Measurements from ENCODE around the gene EXOC3L1. TPM values are rescaled to one million over a fixed set of nuclear protein-coding genes. Genes with fewer than 3 reads are reported as not detected.

The EXOC3L1 gene
- polyA plus RNA-seq, 1 experiment = not detected

DNA sequence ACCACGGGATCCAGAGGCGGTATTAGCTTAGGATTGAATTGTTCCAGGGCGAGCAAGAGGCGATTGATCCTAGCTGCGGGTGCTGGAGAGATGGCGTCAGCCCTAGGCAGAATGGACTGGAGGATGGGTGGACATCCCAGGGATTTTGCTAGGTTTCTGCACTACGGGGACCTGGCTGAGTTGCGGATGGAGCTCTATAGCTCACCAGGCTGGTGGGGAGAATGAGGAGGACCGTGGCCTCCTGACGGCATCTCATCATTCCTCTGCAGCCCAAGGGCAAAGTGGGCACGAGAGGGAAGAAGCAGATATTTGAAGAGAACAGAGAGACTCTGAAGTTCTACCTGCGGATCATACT lies 37.6 kb upstream of the EXOC3L1 start:
- CTCF ChIA-PET = interaction anchor here (1.0 to 2.3 kb wide), 6 partner anchors 8 to 42 kb away, joined by 3 to 15 read pairs (median 4); partner anchors contain the start of gene FHOD1
- peak overlapping the region; percentile 98 for H3K4me3 ChIP-seq (ENCODE audit: low read depth, low read length)
- H3K27me3 ChIP-seq (ENCODE audit: control insufficient read depth, insufficient read depth, low read length) = no peaks in the 10 kb centered on the region
- POLR2A ChIA-PET = interaction anchor here (0.7 kb wide), 1 partner anchor 17 kb away, joined by 3 read pairs; no protein-coding TSS in a partner anchor
- DNase-seq (ENCODE audit: low read depth) = no peak
- TF ChIP-seq, protein P1, sequence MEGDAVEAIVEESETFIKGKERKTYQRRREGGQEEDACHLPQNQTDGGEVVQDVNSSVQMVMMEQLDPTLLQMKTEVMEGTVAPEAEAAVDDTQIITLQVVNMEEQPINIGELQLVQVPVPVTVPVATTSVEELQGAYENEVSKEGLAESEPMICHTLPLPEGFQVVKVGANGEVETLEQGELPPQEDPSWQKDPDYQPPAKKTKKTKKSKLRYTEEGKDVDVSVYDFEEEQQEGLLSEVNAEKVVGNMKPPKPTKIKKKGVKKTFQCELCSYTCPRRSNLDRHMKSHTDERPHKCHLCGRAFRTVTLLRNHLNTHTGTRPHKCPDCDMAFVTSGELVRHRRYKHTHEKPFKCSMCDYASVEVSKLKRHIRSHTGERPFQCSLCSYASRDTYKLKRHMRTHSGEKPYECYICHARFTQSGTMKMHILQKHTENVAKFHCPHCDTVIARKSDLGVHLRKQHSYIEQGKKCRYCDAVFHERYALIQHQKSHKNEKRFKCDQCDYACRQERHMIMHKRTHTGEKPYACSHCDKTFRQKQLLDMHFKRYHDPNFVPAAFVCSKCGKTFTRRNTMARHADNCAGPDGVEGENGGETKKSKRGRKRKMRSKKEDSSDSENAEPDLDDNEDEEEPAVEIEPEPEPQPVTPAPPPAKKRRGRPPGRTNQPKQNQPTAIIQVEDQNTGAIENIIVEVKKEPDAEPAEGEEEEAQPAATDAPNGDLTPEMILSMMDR (IDR thresholded peaks at IDR 0.05; ENCODE audit: insufficient read depth, low read depth, low read length) = no peak
- peaks cover 29% of the 10 kb centered on the region for H3K36me3 ChIP-seq (ENCODE audit: control insufficient read depth, insufficient read depth, low read length)

DNA sequence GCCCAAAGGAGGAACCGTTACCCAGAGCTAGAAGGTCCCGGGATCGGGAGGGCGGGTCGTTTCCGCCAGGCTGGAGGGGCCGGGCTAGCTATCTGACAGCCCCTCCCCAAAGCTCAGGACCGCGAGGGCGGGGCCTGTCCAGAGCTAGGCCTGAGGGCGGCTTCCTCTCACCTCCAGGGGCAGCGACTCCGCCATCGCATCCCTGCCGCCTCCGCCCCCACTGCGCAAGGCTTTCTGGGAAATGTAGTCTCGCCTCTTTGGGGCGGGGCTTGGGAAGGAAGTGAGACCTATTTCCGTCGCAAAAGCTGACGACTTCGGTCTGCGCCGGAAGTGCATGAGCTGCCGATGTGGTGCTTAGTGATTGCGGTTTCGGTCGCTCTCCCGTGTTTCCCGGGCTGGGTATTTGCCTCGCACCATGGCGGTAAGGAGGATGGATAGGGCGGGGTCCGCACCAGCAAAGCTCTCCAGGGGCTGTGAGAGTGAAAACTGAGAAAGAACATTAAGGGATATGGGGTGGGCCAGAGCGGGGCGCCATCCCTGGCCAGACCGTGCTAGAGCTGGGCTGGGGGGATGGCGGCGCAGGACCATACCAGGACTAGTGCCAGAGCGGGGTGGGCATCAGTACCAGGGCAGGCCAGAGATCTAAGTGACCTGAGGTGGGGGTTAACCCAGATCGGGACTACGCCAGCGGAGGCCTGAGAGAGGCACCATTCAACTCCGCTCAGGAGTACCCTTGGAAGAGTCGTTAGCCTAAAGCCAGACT lies 37.0 kb upstream of the EXOC3L1 start, which contains the start of gene TMEM208:
Gene TMEM208 (plus strand): TSS at position 327 of the 763 bp plus-strand sequence. CDS start 89 bp downstream, at position 416.
- peaks cover 28% of the 10 kb centered on the region for H3K36me3 ChIP-seq (ENCODE audit: control insufficient read depth, insufficient read depth, low read length)
- peak within 1 kb of the TSS; percentile 98 for H3K4me3 ChIP-seq (ENCODE audit: low read depth, low read length)
- peak; percentile 92 for DNase-seq (ENCODE audit: low read depth)
- H3K27me3 ChIP-seq (ENCODE audit: control insufficient read depth, insufficient read depth, low read length) = no peaks in the 10 kb centered on the region
- TF ChIP-seq, protein P1 (IDR thresholded peaks at IDR 0.05; ENCODE audit: insufficient read depth, low read depth, low read length) = peak; percentile 17; the same call in 1 of the 2 replicates
- ChIA-PET CTCF (interaction anchor here (1.0 to 2.3 kb wide), 7 partner anchors 8 to 44 kb away, joined by 3 to 15 read pairs (median 4); partner anchors contain the start of genes FHOD1 and MATCAP1), POLR2A (interaction anchor here (0.7 to 0.8 kb wide), 2 partner anchors 17 to 53 kb away, joined by 3 read pairs; no protein-coding TSS in a partner anchor)

DNA sequence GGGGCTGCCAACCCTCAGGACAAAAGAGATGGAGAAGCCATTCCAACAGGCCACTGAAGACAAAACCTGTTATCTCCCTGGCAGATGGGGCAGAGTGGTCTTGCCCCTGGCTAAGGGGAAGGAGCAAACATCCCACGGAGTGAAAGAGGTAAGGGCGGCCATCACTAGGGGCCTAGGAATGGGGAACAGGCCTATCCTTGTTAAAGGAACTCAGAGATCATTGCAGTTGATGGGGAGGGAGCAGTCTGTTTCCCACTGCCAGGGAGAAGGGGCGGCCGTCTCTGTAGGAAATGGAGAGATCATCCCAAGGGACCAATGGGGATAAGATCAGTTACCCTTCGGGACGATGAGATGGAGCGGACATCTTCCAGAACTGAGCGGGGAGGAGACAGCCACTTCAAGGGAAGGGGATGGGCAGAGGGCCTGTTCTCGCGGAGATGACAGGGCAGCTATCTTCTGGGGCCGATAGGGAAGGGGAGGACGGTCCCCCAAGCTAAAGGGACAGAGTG lies 36.4 kb upstream of the EXOC3L1 start:
- Histone ChIP-seq H3K4me3 (ENCODE audit: low read depth, low read length) (peak overlapping the region; percentile 98), H3K27me3 (ENCODE audit: control insufficient read depth, insufficient read depth, low read length) (no peaks in the 10 kb centered on the region), H3K36me3 (ENCODE audit: control insufficient read depth, insufficient read depth, low read length) (peaks cover 22% of the 10 kb centered on the region)
- ChIA-PET CTCF (interaction anchor here (1.0 to 2.3 kb wide), 7 partner anchors 9 to 43 kb away, joined by 3 to 15 read pairs (median 4); partner anchors contain the start of genes FHOD1 and MATCAP1), POLR2A (interaction anchor here (0.6 to 0.8 kb wide), 2 partner anchors 15 to 52 kb away, joined by 3 to 4 read pairs; no protein-coding TSS in a partner anchor)
- no peak for DNase-seq (ENCODE audit: low read depth)
- TF ChIP-seq, protein P1 (IDR thresholded peaks at IDR 0.05; ENCODE audit: insufficient read depth, low read depth, low read length) = no peak

DNA sequence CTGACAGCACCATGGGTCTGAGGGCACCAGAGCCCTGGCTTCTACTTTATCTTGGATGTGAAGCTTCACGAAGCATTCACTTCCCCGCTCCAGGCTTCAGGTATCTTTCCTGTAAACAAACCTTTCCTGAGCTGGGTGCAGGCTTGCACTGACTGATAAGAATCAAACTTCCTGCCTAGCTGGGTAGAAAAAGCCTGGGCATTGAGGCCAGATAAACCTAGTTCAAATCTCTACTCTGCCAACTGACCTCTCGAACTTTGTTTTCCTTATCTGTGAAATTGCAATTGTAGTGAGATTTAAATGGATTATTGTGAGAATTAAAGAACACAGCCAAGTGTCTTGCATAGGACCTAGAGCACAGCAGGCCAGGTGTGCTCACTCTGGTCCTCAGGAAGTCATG lies 34.1 kb upstream of the EXOC3L1 start:
- no peak overlapping the region for H3K4me3 ChIP-seq (ENCODE audit: low read depth, low read length)
- ChIA-PET CTCF (interaction anchor here (0.7 to 1.2 kb wide), 2 partner anchors 22 to 39 kb away, joined by 3 read pairs; no protein-coding TSS in a partner anchor), POLR2A (no interaction called here)
- H3K27me3 ChIP-seq (ENCODE audit: control insufficient read depth, insufficient read depth, low read length) = no peaks in the 10 kb centered on the region
- TF ChIP-seq, protein P1 (IDR thresholded peaks at IDR 0.05; ENCODE audit: insufficient read depth, low read depth, low read length) = no peak
- peaks cover 6% of the 10 kb centered on the region for H3K36me3 ChIP-seq (ENCODE audit: control insufficient read depth, insufficient read depth, low read length)
- no peak for DNase-seq (ENCODE audit: low read depth)
